ENCODE results near the gene IGBP1. TPM values are rescaled to one million over a fixed set of nuclear protein-coding genes. Genes with fewer than 3 reads are reported as not detected.
A peak's percentile ranks its signal among the peaks of the same experiment; 100 is the strongest.

IGBP1 gene
- total RNA-seq, 1 experiment from 2014 or later = 50.7 TPM

DNA sequence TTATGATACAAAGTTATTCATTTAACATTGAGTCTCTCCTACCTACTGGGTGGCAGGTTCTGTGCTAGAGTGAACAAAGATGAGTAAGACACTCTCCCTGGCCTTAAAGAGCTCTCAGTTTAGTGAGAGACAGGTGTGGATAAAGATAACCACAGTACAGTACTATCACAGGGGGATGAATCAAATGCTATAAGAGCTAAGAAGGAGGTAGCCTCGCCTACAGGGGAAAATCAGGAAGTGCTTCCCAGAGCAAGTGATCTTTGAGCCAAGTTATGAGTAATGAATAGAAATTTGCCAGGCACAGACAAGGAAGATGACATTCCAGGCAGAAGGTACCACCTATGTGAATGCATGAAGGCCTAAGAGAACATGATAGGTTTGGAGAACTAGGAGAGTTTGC is 3.4 kb upstream of the IGBP1 start (continued):
- TF ChIP-seq, protein P1, sequence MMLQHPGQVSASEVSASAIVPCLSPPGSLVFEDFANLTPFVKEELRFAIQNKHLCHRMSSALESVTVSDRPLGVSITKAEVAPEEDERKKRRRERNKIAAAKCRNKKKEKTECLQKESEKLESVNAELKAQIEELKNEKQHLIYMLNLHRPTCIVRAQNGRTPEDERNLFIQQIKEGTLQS (IDR thresholded peaks at IDR 0.05) = no peak
- TF ChIP-seq CBX3 (IDR thresholded peaks at IDR 0.05; ENCODE audit: low read depth) (no peak), ELF1 (IDR thresholded peaks at IDR 0.05; ENCODE audit: borderline replicate concordance, low read depth) (0 out of 2 replicates have a peak, but pooled peaks have one; percentile 38), JUND (IDR thresholded peaks at IDR 0.05) (0 out of 2 replicates have a peak, but pooled peaks have one; percentile 23), FOSL1 (IDR thresholded peaks at IDR 0.05; ENCODE audit: low read depth) (no peak), MAX (IDR thresholded peaks at IDR 0.05) (no peak)

DNA sequence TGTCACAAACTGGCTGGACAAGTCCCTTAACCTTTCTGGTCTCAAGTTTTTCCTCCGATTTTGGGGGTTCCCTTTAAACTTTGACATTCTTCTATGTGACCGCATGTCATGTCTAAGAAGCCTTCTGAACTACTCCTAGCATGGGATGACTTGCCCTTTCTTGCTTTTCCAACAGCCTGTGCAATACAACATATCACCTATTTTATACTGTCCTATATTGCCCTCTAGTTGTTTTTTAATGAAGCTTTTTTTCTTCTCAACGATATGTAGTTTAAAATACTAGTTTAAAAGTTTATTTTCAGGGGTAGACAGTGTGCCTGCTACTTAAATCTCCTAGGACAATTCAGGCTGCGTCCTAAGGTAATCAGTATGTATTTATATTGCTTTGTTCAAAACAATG is 1.0 kb upstream of the IGBP1 start:
- Histone ChIP-seq H3K4me2 (ENCODE audit: low read length) (peak overlapping the region; percentile 84), H3K9me3 (ENCODE audit: control insufficient read depth in 1 of 2, insufficient read depth in 1 of 2, low read depth in 1 of 2, low read length in 2 of 2) (no peaks in the 10 kb centered on the region), H3K9me2 (ENCODE audit: insufficient read depth) (no peaks in the 10 kb centered on the region), H3K27me3 (ENCODE audit: insufficient read depth, low read length) (no peaks in the 10 kb centered on the region), H3K4me3 (replicated peaks in 1 of 2; ENCODE audit: low read depth in 1 of 2, low read length in 2 of 2) (peak overlapping the region in 1 of 2 experiments; percentile 85; a peak in 1 of 4 replicates), H3K9ac (ENCODE audit: low read length) (no peak overlapping the region), H3K4me1 (ENCODE audit: control insufficient read depth in 1 of 2, insufficient read depth in 2 of 2, low read length in 2 of 2) (peaks cover 12 to 35% of the 10 kb centered on the region in 2 experiments; a peak in 3 of 4 replicates), H2AFZ (ENCODE audit: low read depth, low read length, poor library complexity, severe bottlenecking) (peak overlapping the region; percentile 78), H3K36me3 (ENCODE audit: control insufficient read depth in 1 of 2, insufficient read depth in 2 of 2, low read length in 2 of 2) (peaks cover 2 to 17% of the 10 kb centered on the region in 2 experiments; a peak in 1 of 4 replicates), H3K27ac (ENCODE audit: low read depth, low read length) (peak overlapping the region; percentile 94; the same call in 1 of the 2 replicates), H3K79me2 (ENCODE audit: insufficient read depth, low read length) (peaks cover 27% of the 10 kb centered on the region), H4K20me1 (ENCODE audit: insufficient read depth) (no peaks in the 10 kb centered on the region)
- intact Hi-C loops (cut with micrococcal nuclease) = loop anchor here (2.0 to 5.0 kb wide), 2 partner anchors 131 to 160 kb away; partner anchors contain the start of gene KIF4A
- ChIA-PET RAD21 (ENCODE audit: low non-redundant PET in 1 of 2, low total read pairs in 2 of 2, uncharacterized antibody in 2 of 2, unreplicated experiment in 2 of 2) (no interaction called here), POLR2A (interaction anchor here (1.5 kb wide), 1 partner anchor 34 kb away, joined by 3 read pairs; no protein-coding TSS in a partner anchor), CTCF (interaction anchor here (1.2 to 2.1 kb wide), 6 partner anchors 16 to 708 kb away, joined by 4 to 20 read pairs (median 9); partner anchors contain the start of genes KIF4A, P2RY4 and PDZD11)
- BruUV-seq (replicated peaks) = no TSS peak
- TF ChIP-seq RAD21 (IDR thresholded peaks at IDR 0.05; ENCODE audit: low read depth) = peak; percentile 40; the same call in 1 of the 2 replicates
- TF ChIP-seq CBX3 (IDR thresholded peaks at IDR 0.05; ENCODE audit: low read depth) = no peak
- ATAC-seq (no peak), DNase-seq (ENCODE audit: low read depth, low spot score) (no peak)

Measured in HCT116 (cell line).